Activated naive CD4-positive, alpha-beta T cell (primary cell): ENCODE data around the gene SULT1A2.
"Not testable (repeated sequence)": the region's sequence is repeated elsewhere in the genome, so short reads cannot be mapped to it uniquely, and the experiment has no call there.

Experiments
- DNase-seq, 4 experiments: peaks; one replicate each; lab custom pipeline; 2025; lab: John Stamatoyannopoulos, UW

Gene SULT1A2

GRCh38 chr16:28609631-28610594 lies 13.1 kb upstream of the SULT1A2 start, which contains the start of gene SULT1A1:
SULT1A1 (minus strand) TSS chr16:28610044; CDS start chr16:28608855, 1,189 bp downstream.
- no peak for DNase-seq

- DNase-seq = not testable (repeated sequence)
Measured at GRCh38 chr16:28608867-28609596, 12.2 kb upstream of the SULT1A2 start.

GRCh38 chr16:28608496-28608808 lies 11.6 kb upstream of the SULT1A2 start:
- DNase-seq = not testable (repeated sequence)

- DNase-seq = not testable (repeated sequence)
Measured at GRCh38 chr16:28607681-28608495, 11.0 kb upstream of the SULT1A2 start.

- DNase-seq = no peak
Measured at GRCh38 chr16:28607116-28607623, 10.3 kb upstream of the SULT1A2 start.

- DNase-seq = no peak
Measured at GRCh38 chr16:28606291-28607115, 9.7 kb upstream of the SULT1A2 start.

- no peak for DNase-seq
Measured at GRCh38 chr16:28604186-28604565, 7.3 kb upstream of the SULT1A2 start.

GRCh38 chr16:28603381-28604185 lies 6.7 kb upstream of the SULT1A2 start:
- no peak for DNase-seq

- no peak for DNase-seq
Measured at GRCh38 chr16:28602529-28602928, 5.7 kb upstream of the SULT1A2 start.

GRCh38 chr16:28602062-28602461 lies 5.2 kb upstream of the SULT1A2 start:
- not testable (repeated sequence) for DNase-seq

GRCh38 chr16:28601589-28601988 lies 4.7 kb upstream of the SULT1A2 start:
- not testable (repeated sequence) for DNase-seq

GRCh38 chr16:28600965-28601364 lies 4.1 kb upstream of the SULT1A2 start:
- not testable (repeated sequence) for DNase-seq

- not testable (repeated sequence) for DNase-seq
Measured at GRCh38 chr16:28599377-28600285, 2.8 kb upstream of the SULT1A2 start.

GRCh38 chr16:28597692-28598261 lies 927 bp upstream of the SULT1A2 start:
- no peak for DNase-seq

GRCh38 chr16:28596115-28596630 lies 677 bp downstream of the SULT1A2 start:
- DNase-seq = no peak

GRCh38 chr16:28595451-28595850 lies 1.4 kb downstream of the SULT1A2 start:
- not testable (repeated sequence) for DNase-seq

- DNase-seq = no peak
Measured at GRCh38 chr16:28592979-28593553, 3.8 kb downstream of the SULT1A2 start.

GRCh38 chr16:28592511-28592910 lies 4.3 kb downstream of the SULT1A2 start:
- DNase-seq = no peak
